Peyer's patch (tissue), 4 donors: ENCODE data around the gene SNX27.

ENCODE experiments used
- CTCF ChIP-seq, 6 experiments: fragments of 450-650 bp in 4 of 6; fragments of 200-600 bp in 2 of 6; sonication (generic) in 1 of 6; IDR thresholded peaks; one replicate each; pipeline ENCODE4 v1.5.1; 2017 to 2019; ENCODE audit warnings: antibody characterized with exemption in 6 of 6, mild to moderate bottlenecking in 3 of 6, moderate library complexity in 1 of 6
- POLR2A ChIP-seq, 2 donors: fragments of 450-650 bp; IDR thresholded peaks; one replicate each; pipeline ENCODE4 v1.5.1; 2017; ENCODE audit warnings: antibody characterized with exemption in 2 of 2, mild to moderate bottlenecking in 2 of 2, moderate library complexity in 2 of 2

DNA sequence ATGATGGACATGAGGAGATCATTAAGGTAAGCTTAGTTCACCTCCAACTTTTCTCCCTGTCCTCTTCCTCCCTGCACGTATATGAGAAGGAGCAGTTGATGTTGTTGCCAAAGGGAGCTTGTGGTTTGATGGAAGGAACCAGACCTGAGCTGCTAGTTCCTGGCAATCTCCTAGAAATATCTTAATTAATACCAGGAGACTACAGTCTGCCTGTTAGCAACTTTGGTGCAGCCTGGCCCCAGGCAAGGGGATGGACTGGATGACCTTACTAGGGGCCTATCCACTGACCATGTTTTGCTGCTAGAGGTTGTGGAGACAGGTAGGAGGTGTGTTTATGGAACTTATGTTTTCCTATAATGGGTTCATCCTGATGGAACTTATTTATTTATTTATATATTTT, 49.2 kb upstream of the SNX27 start:
- TF ChIP-seq CTCF (IDR thresholded peaks at IDR 0.05) = no peak
- TF ChIP-seq POLR2A (IDR thresholded peaks at IDR 0.05) = no peak
